H9 (cell line): Measurements from ENCODE around the gene ANKS1B. TPM values are rescaled to one million over a fixed set of nuclear protein-coding genes. Genes with fewer than 3 reads are reported as not detected.

Source experiments
- DNase-seq: peaks from one replicate; pipeline ENCODE4 v3.0.0-alpha.2; 2017
- H2AFZ ChIP-seq: one replicate; pipeline ENCODE4 v1.6.1; 2013; ENCODE audit warnings: mild to moderate bottlenecking, low read length, control low read depth, moderate library complexity
- H2AK5ac ChIP-seq: 2 replicates; pipeline ENCODE4 v1.6.1; 2013; ENCODE audit warnings: low read length, control low read depth, mixed read lengths; ENCODE audit not compliant: insufficient read length
- H2BK120ac ChIP-seq: one replicate; pipeline ENCODE4 v1.6.1; 2013; ENCODE audit warnings: low read depth, mild to moderate bottlenecking, low read length, control low read depth, inconsistent platforms; ENCODE audit not compliant: poor library complexity, severe bottlenecking
- H2BK12ac ChIP-seq: 2 replicates; pipeline ENCODE4 v1.6.1; 2013; ENCODE audit warnings: low read length, control low read depth, mixed read lengths, low read depth; ENCODE audit not compliant: insufficient read length
- H2BK15ac ChIP-seq: 2 replicates; pipeline ENCODE4 v1.6.1; 2013; ENCODE audit warnings: low read depth, low read length, control low read depth
- H2BK20ac ChIP-seq: one replicate; pipeline ENCODE4 v1.6.1; 2013; ENCODE audit warnings: low read depth, mild to moderate bottlenecking, low read length, control low read depth, inconsistent platforms; ENCODE audit not compliant: poor library complexity, severe bottlenecking
- H2BK5ac ChIP-seq: 2 replicates; pipeline ENCODE4 v1.6.1; 2013; ENCODE audit warnings: low read length, control low read depth, mixed read lengths; ENCODE audit not compliant: insufficient read length
- H3K14ac ChIP-seq: 2 replicates; pipeline ENCODE4 v1.6.1; 2013; ENCODE audit warnings: low read length, control low read depth; ENCODE audit not compliant: insufficient read depth
- H3K18ac ChIP-seq: 2 replicates; pipeline ENCODE4 v1.6.1; 2013; ENCODE audit warnings: low read depth, mild to moderate bottlenecking, mixed read lengths, low read length, control low read depth; ENCODE audit not compliant: insufficient read length
- H3K23ac ChIP-seq: 2 replicates; pipeline ENCODE4 v1.6.1; 2013; ENCODE audit warnings: low read length, control low read depth, mixed read lengths, low read depth; ENCODE audit not compliant: insufficient read length
- H3K23me2 ChIP-seq: 2 replicates; pipeline ENCODE4 v1.6.1; 2013; ENCODE audit warnings: low read depth, mild to moderate bottlenecking, mixed read lengths, low read length, control low read depth; ENCODE audit not compliant: insufficient read length, poor library complexity, severe bottlenecking
- H3K27ac ChIP-seq: 2 replicates; pipeline ENCODE4 v1.5.1; 2013; ENCODE audit warnings: low read length, control low read depth, mixed read lengths, low read depth; ENCODE audit not compliant: insufficient read length
- H3K27me3 ChIP-seq: 2 replicates; pipeline ENCODE4 v1.6.1; 2013; ENCODE audit warnings: low read length, control low read depth, inconsistent platforms; ENCODE audit not compliant: insufficient read depth
- H3K4ac ChIP-seq: 2 replicates; pipeline ENCODE4 v1.6.1; 2013; ENCODE audit warnings: low read depth, mild to moderate bottlenecking, control low read depth, inconsistent platforms, low read length, moderate library complexity
- H3K4me1 ChIP-seq: 2 replicates; pipeline ENCODE4 v1.6.1; 2013; ENCODE audit warnings: low read length, control low read depth, inconsistent platforms; ENCODE audit not compliant: insufficient read depth
- H3K4me2 ChIP-seq: 2 replicates; pipeline ENCODE4 v1.6.1; 2013; ENCODE audit warnings: low read length, control low read depth, mixed read lengths; ENCODE audit not compliant: insufficient read length, insufficient read depth
- H3K56ac ChIP-seq: 2 replicates; pipeline ENCODE4 v1.6.1; 2013; ENCODE audit warnings: low read depth, mild to moderate bottlenecking, mixed read lengths, low read length, control low read depth; ENCODE audit not compliant: insufficient read length
- H3K79me1 ChIP-seq: 2 replicates; pipeline ENCODE4 v1.6.1; 2013; ENCODE audit warnings: low read depth, mild to moderate bottlenecking, moderate library complexity, low read length, control low read depth, inconsistent platforms; ENCODE audit not compliant: insufficient read depth, poor library complexity, severe bottlenecking
- H3K79me2 ChIP-seq: 2 replicates; pipeline ENCODE4 v1.6.1; 2013; ENCODE audit warnings: low read length, control low read depth, inconsistent platforms; ENCODE audit not compliant: insufficient read depth
- H3K9ac ChIP-seq: 2 replicates; pipeline ENCODE4 v1.6.1; 2013; ENCODE audit warnings: low read length, control low read depth, mixed read lengths; ENCODE audit not compliant: insufficient read length; ENCODE audit errors: extremely low read depth
- H3K9me3 ChIP-seq: one replicate; pipeline ENCODE4 v1.6.1; 2013; ENCODE audit warnings: low read depth, low read length, inconsistent platforms; ENCODE audit not compliant: control insufficient read depth
- H3T11ph ChIP-seq: one replicate; pipeline ENCODE4 v1.6.1; 2013; ENCODE audit warnings: mild to moderate bottlenecking, low read length, control low read depth, inconsistent platforms
- H4K20me1 ChIP-seq: one replicate; pipeline ENCODE4 v1.6.1; 2013; ENCODE audit not compliant: control insufficient read depth, insufficient read length, insufficient read depth
- H4K5ac ChIP-seq: 2 replicates; pipeline ENCODE4 v1.6.1; 2013; ENCODE audit warnings: low read depth, mild to moderate bottlenecking, mixed read lengths, low read length, control low read depth; ENCODE audit not compliant: insufficient read length
- H4K8ac ChIP-seq: replicated peaks from 2 replicates; pipeline ENCODE4 v1.6.1; 2013; ENCODE audit warnings: low read length, control low read depth, mixed read lengths, low read depth; ENCODE audit not compliant: insufficient read length
- H4K91ac ChIP-seq: 2 replicates; pipeline ENCODE4 v1.6.1; 2013; ENCODE audit warnings: low read depth, mild to moderate bottlenecking, moderate library complexity, mixed read lengths, low read length, control low read depth; ENCODE audit not compliant: insufficient read length
- H3K27ac Mint-ChIP-seq, 3 experiments: 2 replicates in 2 of 3; 3 replicates in 1 of 3; pipeline ENCODE4 v1.8.0; 2020 to 2021; ENCODE audit warnings: mixed read lengths in 3 of 3, mild to moderate bottlenecking in 1 of 3, moderate library complexity in 1 of 3
- H3K27me3 Mint-ChIP-seq: 2 replicates; pipeline ENCODE4 v1.8.0; 2021; ENCODE audit warnings: low read depth, mild to moderate bottlenecking, moderate library complexity, mixed read lengths
- H3K36me3 Mint-ChIP-seq, 3 experiments: 2 replicates in 2 of 3; 3 replicates in 1 of 3; pipeline ENCODE4 v1.8.0; 2020 to 2021; ENCODE audit warnings: low read depth in 3 of 3, mixed read lengths in 3 of 3; ENCODE audit not compliant: insufficient read depth in 1 of 3
- H3K4me1 Mint-ChIP-seq, 2 experiments: 2 replicates each; pipeline ENCODE4 v1.8.0; 2020; ENCODE audit warnings: mixed read lengths in 2 of 2
- H3K4me3 Mint-ChIP-seq, 2 experiments: 2 replicates in 1 of 2; 3 replicates in 1 of 2; pipeline ENCODE4 v1.8.0; 2020 to 2021; ENCODE audit warnings: mild to moderate bottlenecking in 2 of 2, mixed read lengths in 2 of 2, moderate library complexity in 1 of 2
- H3K9me3 Mint-ChIP-seq, 2 experiments: 2 replicates in 1 of 2; 3 replicates in 1 of 2; pipeline ENCODE4 v1.8.0; 2020; ENCODE audit warnings: mild to moderate bottlenecking in 2 of 2, mixed read lengths in 2 of 2, moderate library complexity in 1 of 2
- WGBS: extraction: QIAGEN DNeasy Blood & Tissue Kit; methylation state at CpG from one replicate; pipeline ENCODE4 v1.1.7; 2013; ENCODE audit warnings: missing lambda C conversion rate, low lambda C conversion rate, mixed read lengths; ENCODE audit not compliant: insufficient read length; ENCODE audit errors: extremely low coverage; 5-methylcytosine and 5-hydroxymethylcytosine counted together
- total RNA-seq: library from RNA; stranded (reverse); gene quantifications from 2 replicates; pipeline ENCODE4 v1.2.1, GENCODE V29; 2021
- TF ChIP-seq, protein P1 (sequence below): fragments of 200-600 bp; sonication (generic); conservative IDR thresholded peaks from 3 replicates; pipeline ENCODE4 v1.8.0; 2021; ENCODE audit warnings: antibody characterized with exemption, mild to moderate bottlenecking

The ANKS1B gene
- total RNA-seq, 1 experiment from 2014 or later, result 4.1 TPM

DNA sequence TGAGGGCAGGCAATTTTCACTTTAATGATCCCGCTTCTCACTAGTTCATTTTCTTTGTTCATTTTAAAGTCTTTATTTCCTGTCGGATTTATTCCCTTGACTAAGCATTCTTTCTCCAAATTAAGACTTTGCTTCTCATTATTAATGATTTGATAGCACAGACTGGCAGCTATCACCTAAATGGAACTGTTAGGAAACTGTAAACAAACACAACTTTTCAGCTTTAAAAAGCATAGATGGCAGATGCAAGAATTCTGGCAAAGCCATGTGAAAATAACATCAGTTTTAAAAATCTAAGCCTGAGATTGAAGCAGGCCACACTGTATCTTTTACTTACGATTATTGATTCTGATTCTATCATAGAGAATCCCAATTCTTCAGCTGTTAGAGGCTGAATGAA is 225.7 kb downstream of the ANKS1B start:
- H3K4ac ChIP-seq, result no peak overlapping the region
- WGBS, result no CpG with 5 or more reads among the region's 3 CpGs
- H3K36me3 Mint-ChIP-seq, result no peaks in the 10 kb centered on the region; a peak in 1 of 7 replicates
- H4K5ac ChIP-seq, result no peak overlapping the region
- H3T11ph ChIP-seq, result no peak overlapping the region
- H4K20me1 ChIP-seq, result no peaks in the 10 kb centered on the region
- H2BK120ac ChIP-seq, result no peak overlapping the region
- no peak overlapping the region for H4K8ac ChIP-seq
- no peak overlapping the region for H3K23ac ChIP-seq
- no peaks in the 10 kb centered on the region for H3K27me3 Mint-ChIP-seq
- H3K9me3 ChIP-seq, result no peaks in the 10 kb centered on the region
- TF ChIP-seq, protein P1, sequence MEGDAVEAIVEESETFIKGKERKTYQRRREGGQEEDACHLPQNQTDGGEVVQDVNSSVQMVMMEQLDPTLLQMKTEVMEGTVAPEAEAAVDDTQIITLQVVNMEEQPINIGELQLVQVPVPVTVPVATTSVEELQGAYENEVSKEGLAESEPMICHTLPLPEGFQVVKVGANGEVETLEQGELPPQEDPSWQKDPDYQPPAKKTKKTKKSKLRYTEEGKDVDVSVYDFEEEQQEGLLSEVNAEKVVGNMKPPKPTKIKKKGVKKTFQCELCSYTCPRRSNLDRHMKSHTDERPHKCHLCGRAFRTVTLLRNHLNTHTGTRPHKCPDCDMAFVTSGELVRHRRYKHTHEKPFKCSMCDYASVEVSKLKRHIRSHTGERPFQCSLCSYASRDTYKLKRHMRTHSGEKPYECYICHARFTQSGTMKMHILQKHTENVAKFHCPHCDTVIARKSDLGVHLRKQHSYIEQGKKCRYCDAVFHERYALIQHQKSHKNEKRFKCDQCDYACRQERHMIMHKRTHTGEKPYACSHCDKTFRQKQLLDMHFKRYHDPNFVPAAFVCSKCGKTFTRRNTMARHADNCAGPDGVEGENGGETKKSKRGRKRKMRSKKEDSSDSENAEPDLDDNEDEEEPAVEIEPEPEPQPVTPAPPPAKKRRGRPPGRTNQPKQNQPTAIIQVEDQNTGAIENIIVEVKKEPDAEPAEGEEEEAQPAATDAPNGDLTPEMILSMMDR, result no peak
- no peak overlapping the region for H4K91ac ChIP-seq
- H2AFZ ChIP-seq, result no peak overlapping the region
- H3K27me3 ChIP-seq, result no peaks in the 10 kb centered on the region
- H3K4me1 ChIP-seq, result no peaks in the 10 kb centered on the region
- H3K4me1 Mint-ChIP-seq, result no peaks in the 10 kb centered on the region
- no peaks in the 10 kb centered on the region for H3K79me1 ChIP-seq
- H3K14ac ChIP-seq, result no peak overlapping the region
- H2BK15ac ChIP-seq, result no peak overlapping the region
- H3K56ac ChIP-seq, result no peak overlapping the region
- H2BK12ac ChIP-seq, result no peak overlapping the region
- no peak overlapping the region for H3K27ac Mint-ChIP-seq
- no peak overlapping the region for H3K18ac ChIP-seq
- no peak overlapping the region for H2AK5ac ChIP-seq
- no peak overlapping the region for H3K9ac ChIP-seq
- no peak overlapping the region for H2BK5ac ChIP-seq
- H2BK20ac ChIP-seq, result no peak overlapping the region
- peaks cover 0 to 2% of the 10 kb centered on the region in 2 experiments; a peak in 2 of 5 replicates for H3K9me3 Mint-ChIP-seq
- H3K23me2 ChIP-seq, result no peaks in the 10 kb centered on the region
- H3K27ac ChIP-seq, result no peak overlapping the region
- DNase-seq, result no peak
- no peak overlapping the region for H3K4me2 ChIP-seq
- no peak overlapping the region for H3K4me3 Mint-ChIP-seq
- H3K79me2 ChIP-seq, result no peaks in the 10 kb centered on the region
